ENCODE results near the gene VDR. TPM values are rescaled to one million over a fixed set of nuclear protein-coding genes. Genes with fewer than 3 reads are reported as not detected.

The VDR gene
- polyA plus RNA-seq, 3 donors from 2014 or later: 0.04 TPM; not detected in 2

- no peaks in the 10 kb centered on the region for H3K36me3 Mint-ChIP-seq
- no peak overlapping the region for H3K4me3 Mint-ChIP-seq
- no peak overlapping the region for H3K27ac Mint-ChIP-seq
- H3K4me1 Mint-ChIP-seq: peaks cover 10 to 23% of the 10 kb centered on the region in 2 donors
- no peak for DNase-seq
- H3K27me3 Mint-ChIP-seq (ENCODE audit: low read depth in 3 of 3): peaks cover 5 to 11% (median 8%) of the 10 kb centered on the region in 3 donors
- no peaks in the 10 kb centered on the region for H3K9me3 Mint-ChIP-seq
Measured at GRCh38 chr12:47896022-47896421, 8.8 kb downstream of the VDR start.

GRCh38 chr12:47894652-47895051 lies 10.1 kb downstream of the VDR start:
- peaks cover 2 to 16% of the 10 kb centered on the region in 2 donors for H3K4me1 Mint-ChIP-seq
- H3K36me3 Mint-ChIP-seq: no peaks in the 10 kb centered on the region
- no peaks in the 10 kb centered on the region for H3K9me3 Mint-ChIP-seq
- no peak overlapping the region for H3K27ac Mint-ChIP-seq
- DNase-seq: no peak
- peaks cover 3 to 7% (median 6%) of the 10 kb centered on the region in 3 donors for H3K27me3 Mint-ChIP-seq (ENCODE audit: low read depth in 3 of 3)
- no peak overlapping the region for H3K4me3 Mint-ChIP-seq

- DNase-seq: no peak
- Mint-ChIP-seq H3K4me1 (peaks cover 6 to 18% of the 10 kb centered on the region in 2 donors), H3K27ac (no peak overlapping the region), H3K9me3 (no peaks in the 10 kb centered on the region), H3K27me3 (ENCODE audit: low read depth in 3 of 3) (peaks cover 4 to 5% (median 4%) of the 10 kb centered on the region in 3 donors), H3K4me3 (no peak overlapping the region), H3K36me3 (no peaks in the 10 kb centered on the region)
Measured at GRCh38 chr12:47894068-47894467, 10.7 kb downstream of the VDR start.

GRCh38 chr12:47892819-47893218 lies 12.0 kb downstream of the VDR start:
- no peak for DNase-seq
- Mint-ChIP-seq H3K4me1 (peaks cover 10 to 26% of the 10 kb centered on the region in 2 donors), H3K4me3 (no peak overlapping the region)

GRCh38 chr12:47891356-47891755 lies 13.4 kb downstream of the VDR start:
- H3K36me3 Mint-ChIP-seq: no peaks in the 10 kb centered on the region
- H3K4me3 Mint-ChIP-seq: no peak overlapping the region
- DNase-seq: no peak
- H3K4me1 Mint-ChIP-seq: peaks cover 10 to 27% of the 10 kb centered on the region in 2 donors
- H3K27me3 Mint-ChIP-seq (ENCODE audit: low read depth in 3 of 3): peaks cover 2 to 5% (median 4%) of the 10 kb centered on the region in 3 donors
- no peaks in the 10 kb centered on the region for H3K9me3 Mint-ChIP-seq
- H3K27ac Mint-ChIP-seq: peak overlapping the region in 1 of 6 donors; percentile 53

More at GRCh38 chr12:47892819-47893218, 12.0 kb downstream of the VDR start:
- no peaks in the 10 kb centered on the region for H3K36me3 Mint-ChIP-seq
- peak overlapping the region in 1 of 6 donors; percentile 60 for H3K27ac Mint-ChIP-seq
- H3K9me3 Mint-ChIP-seq: no peaks in the 10 kb centered on the region
- peaks cover 2 to 4% (median 4%) of the 10 kb centered on the region in 3 donors for H3K27me3 Mint-ChIP-seq (ENCODE audit: low read depth in 3 of 3)

GRCh38 chr12:47889040-47889439 lies 15.8 kb downstream of the VDR start:
- H3K4me3 Mint-ChIP-seq: no peak overlapping the region
- H3K4me1 Mint-ChIP-seq: peaks cover 19 to 43% of the 10 kb centered on the region in 2 donors
- H3K27me3 Mint-ChIP-seq (ENCODE audit: low read depth in 3 of 3): peaks cover 2 to 7% (median 6%) of the 10 kb centered on the region in 3 donors
- H3K9me3 Mint-ChIP-seq: no peaks in the 10 kb centered on the region
- peak overlapping the region; percentile 14 to 58 (median 39) for H3K27ac Mint-ChIP-seq
- peak; percentile 21 to 40 (median 38) for DNase-seq
- no peaks in the 10 kb centered on the region for H3K36me3 Mint-ChIP-seq

- Mint-ChIP-seq H3K4me1 (peaks cover 19 to 43% of the 10 kb centered on the region in 2 donors), H3K9me3 (no peaks in the 10 kb centered on the region), H3K36me3 (no peaks in the 10 kb centered on the region), H3K27ac (peak overlapping the region in 5 of 6 donors; percentile 46 to 72 (median 56)), H3K27me3 (ENCODE audit: low read depth in 3 of 3) (peaks cover 2 to 7% (median 3%) of the 10 kb centered on the region in 3 donors), H3K4me3 (no peak overlapping the region)
- no peak for DNase-seq
Measured at GRCh38 chr12:47888153-47888819, 16.5 kb downstream of the VDR start.

GRCh38 chr12:47887529-47887928 lies 17.3 kb downstream of the VDR start:
- no peak overlapping the region for H3K4me3 Mint-ChIP-seq
- peaks cover 19 to 43% of the 10 kb centered on the region in 2 donors for H3K4me1 Mint-ChIP-seq
- H3K27me3 Mint-ChIP-seq (ENCODE audit: low read depth in 3 of 3): peaks cover 0 to 7% (median 3%) of the 10 kb centered on the region in 3 donors
- H3K36me3 Mint-ChIP-seq: no peaks in the 10 kb centered on the region
- peak overlapping the region in 2 of 6 donors; percentile 26 to 57 for H3K27ac Mint-ChIP-seq
- H3K9me3 Mint-ChIP-seq: no peaks in the 10 kb centered on the region
- no peak for DNase-seq

- no peaks in the 10 kb centered on the region for H3K9me3 Mint-ChIP-seq
- H3K4me1 Mint-ChIP-seq: peaks cover 20 to 43% of the 10 kb centered on the region in 2 donors
- no peak overlapping the region for H3K4me3 Mint-ChIP-seq
- peak overlapping the region in 1 of 6 donors; percentile 27 for H3K27ac Mint-ChIP-seq
- no peak for DNase-seq
- peaks cover 0 to 11% (median 3%) of the 10 kb centered on the region in 3 donors for H3K27me3 Mint-ChIP-seq (ENCODE audit: low read depth in 3 of 3)
- H3K36me3 Mint-ChIP-seq: no peaks in the 10 kb centered on the region
Measured at GRCh38 chr12:47886510-47887240, 18.1 kb downstream of the VDR start.

GRCh38 chr12:47885566-47885965 lies 19.2 kb downstream of the VDR start:
- Mint-ChIP-seq H3K27me3 (ENCODE audit: low read depth in 3 of 3) (peaks cover 0 to 11% (median 3%) of the 10 kb centered on the region in 3 donors), H3K4me1 (peaks cover 18 to 32% of the 10 kb centered on the region in 2 donors), H3K36me3 (no peaks in the 10 kb centered on the region), H3K9me3 (no peaks in the 10 kb centered on the region), H3K27ac (peak overlapping the region in 2 of 6 donors; percentile 9 to 27), H3K4me3 (no peak overlapping the region)
- DNase-seq: no peak

- Mint-ChIP-seq H3K4me1 (peaks cover 18 to 29% of the 10 kb centered on the region in 2 donors), H3K36me3 (no peaks in the 10 kb centered on the region), H3K4me3 (peak overlapping the region in 2 of 5 donors; percentile 2 to 23), H3K27ac (peak overlapping the region in 3 of 6 donors; percentile 9 to 49 (median 27)), H3K9me3 (no peaks in the 10 kb centered on the region), H3K27me3 (ENCODE audit: low read depth in 3 of 3) (peaks cover 0 to 11% (median 3%) of the 10 kb centered on the region in 3 donors)
- peak; percentile 31 to 55 (median 46) for DNase-seq
Measured at GRCh38 chr12:47885012-47885501, 19.7 kb downstream of the VDR start.

GRCh38 chr12:47884501-47884900 lies 20.3 kb downstream of the VDR start:
- peaks cover 0 to 11% (median 3%) of the 10 kb centered on the region in 3 donors for H3K27me3 Mint-ChIP-seq (ENCODE audit: low read depth in 3 of 3)
- H3K4me1 Mint-ChIP-seq: peaks cover 18 to 29% of the 10 kb centered on the region in 2 donors
- H3K36me3 Mint-ChIP-seq: no peaks in the 10 kb centered on the region
- DNase-seq: no peak
- peak overlapping the region in 1 of 6 donors; percentile 49 for H3K27ac Mint-ChIP-seq
- H3K9me3 Mint-ChIP-seq: no peaks in the 10 kb centered on the region
- no peak overlapping the region for H3K4me3 Mint-ChIP-seq

- Mint-ChIP-seq H3K9me3 (no peaks in the 10 kb centered on the region), H3K27ac (no peak overlapping the region), H3K4me1 (peaks cover 12 to 21% of the 10 kb centered on the region in 2 donors), H3K36me3 (no peaks in the 10 kb centered on the region), H3K4me3 (no peak overlapping the region), H3K27me3 (ENCODE audit: low read depth in 3 of 3) (peaks cover 0 to 10% (median 3%) of the 10 kb centered on the region in 3 donors)
- DNase-seq: no peak
Measured at GRCh38 chr12:47883663-47884195, 21.1 kb downstream of the VDR start.

Measured in immature natural killer cell (primary cell).